Measurements from ENCODE around the gene CDKAL1.
A peak's percentile ranks its signal among the peaks of the same experiment; 100 is the strongest.
"Not testable (repeated sequence)": the region's sequence is repeated elsewhere in the genome, so short reads cannot be mapped to it uniquely, and the experiment has no call there.

Gene CDKAL1

DNA sequence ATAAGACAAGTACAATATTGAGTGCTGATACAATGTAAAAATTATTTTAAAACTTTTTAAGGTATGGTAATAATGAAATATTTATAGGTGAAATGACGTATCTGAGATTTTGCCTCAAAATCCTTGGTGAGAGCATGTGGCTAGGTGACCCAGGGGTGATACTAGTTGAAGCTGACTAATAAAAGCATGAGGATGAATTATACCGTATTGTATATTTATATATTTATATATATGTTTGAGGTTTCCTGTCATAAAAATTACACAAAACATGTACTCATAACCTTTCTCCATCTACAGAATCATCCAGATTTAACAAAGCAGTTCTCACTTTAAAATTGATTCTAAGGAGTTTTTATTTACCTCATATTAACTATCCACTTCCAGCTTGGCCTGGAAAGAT is 358.1 kb downstream of the CDKAL1 start:
- DNase-seq: no peak

DNA sequence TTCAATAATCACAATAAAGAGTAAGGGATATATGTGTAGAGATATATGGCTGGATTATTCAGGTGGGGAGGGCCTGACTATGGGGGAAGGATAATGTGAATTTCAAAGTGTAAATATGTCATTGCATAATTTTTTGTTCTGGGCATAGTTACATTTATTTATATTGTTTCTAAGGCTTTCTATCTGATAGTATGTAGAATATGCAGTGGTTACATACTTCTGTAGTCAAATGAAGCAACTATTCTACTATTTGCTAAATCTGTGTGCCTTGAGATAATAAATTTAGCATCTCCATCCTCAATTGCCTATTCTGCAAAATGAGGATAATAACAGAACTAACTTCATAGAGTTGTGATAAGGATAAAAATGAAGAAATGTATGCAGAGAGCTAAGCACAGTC is 359.2 kb downstream of the CDKAL1 start:
- no peak for DNase-seq

DNA sequence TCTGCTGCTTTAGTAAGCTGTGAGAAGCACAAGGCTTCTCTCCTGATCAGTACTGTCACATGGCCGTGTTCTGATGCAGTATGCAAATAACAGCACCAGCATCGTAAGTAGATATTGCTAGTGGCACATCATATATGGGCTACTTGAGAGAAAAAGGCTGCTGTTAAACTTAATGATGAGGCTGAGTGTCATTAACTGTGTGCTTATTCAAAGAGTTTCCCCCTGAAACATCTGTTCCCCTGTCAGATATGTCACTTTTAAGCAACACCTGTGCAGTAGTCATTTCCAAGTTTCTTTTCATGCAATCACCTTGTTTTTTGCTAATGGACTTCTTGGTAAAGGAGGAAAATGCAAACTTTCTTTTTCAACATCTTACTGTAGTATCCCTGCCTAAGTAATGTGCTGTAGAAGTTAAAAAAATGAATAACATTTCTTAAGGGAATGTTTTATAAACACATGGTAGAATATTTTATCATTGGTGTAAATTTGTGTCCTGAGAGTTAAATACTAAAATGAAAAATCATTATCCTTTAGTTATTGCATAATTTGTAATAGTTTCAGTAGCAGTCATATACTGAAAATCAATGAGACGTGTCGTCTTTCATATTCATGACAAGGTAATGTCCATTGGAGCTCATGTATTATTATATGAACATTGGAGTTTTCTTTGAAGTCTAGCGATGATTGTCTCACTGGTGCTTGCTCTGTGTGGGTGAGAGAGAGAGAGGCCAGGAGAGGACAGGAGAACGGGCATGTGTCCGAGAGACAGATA is 366.3 kb downstream of the CDKAL1 start:
- DNase-seq: no peak

DNA sequence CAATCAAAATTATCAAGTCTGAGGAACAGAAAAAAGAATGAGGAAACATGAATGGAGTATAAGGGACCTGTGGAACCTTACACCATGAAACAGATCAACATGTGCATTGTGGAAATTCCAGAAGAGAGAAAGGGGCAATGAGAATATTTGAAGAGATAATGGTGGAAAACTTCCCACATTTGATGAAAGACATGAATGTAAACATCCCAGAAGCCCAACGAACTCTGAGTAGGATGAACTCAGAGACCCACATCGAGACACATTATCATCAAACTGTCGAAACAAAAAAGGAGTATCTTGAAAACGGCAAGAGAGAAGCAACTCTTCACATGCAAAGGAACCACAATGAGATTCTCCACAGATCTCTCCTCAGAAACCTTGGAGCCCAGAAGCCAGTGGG is 371.1 kb downstream of the CDKAL1 start:
- no peak for DNase-seq

DNA sequence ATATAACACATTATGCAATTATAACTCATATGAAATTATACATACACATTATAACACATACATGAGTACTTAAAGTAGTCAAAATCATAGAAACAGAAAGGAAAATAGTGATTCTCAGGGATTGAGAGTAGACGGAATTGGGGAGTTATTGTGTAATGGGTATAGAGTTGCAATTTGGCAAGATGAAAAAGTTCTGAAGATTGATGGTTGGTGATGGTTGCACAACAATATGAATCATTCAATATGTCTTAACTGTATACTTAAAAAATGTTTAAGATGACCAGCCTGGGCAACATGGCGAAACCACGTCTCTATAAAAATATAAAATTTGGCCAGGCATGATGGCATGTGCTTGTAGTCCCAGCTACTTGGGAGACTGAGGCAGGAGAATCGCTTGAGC is 372.7 kb downstream of the CDKAL1 start:
- DNase-seq: no peak

DNA sequence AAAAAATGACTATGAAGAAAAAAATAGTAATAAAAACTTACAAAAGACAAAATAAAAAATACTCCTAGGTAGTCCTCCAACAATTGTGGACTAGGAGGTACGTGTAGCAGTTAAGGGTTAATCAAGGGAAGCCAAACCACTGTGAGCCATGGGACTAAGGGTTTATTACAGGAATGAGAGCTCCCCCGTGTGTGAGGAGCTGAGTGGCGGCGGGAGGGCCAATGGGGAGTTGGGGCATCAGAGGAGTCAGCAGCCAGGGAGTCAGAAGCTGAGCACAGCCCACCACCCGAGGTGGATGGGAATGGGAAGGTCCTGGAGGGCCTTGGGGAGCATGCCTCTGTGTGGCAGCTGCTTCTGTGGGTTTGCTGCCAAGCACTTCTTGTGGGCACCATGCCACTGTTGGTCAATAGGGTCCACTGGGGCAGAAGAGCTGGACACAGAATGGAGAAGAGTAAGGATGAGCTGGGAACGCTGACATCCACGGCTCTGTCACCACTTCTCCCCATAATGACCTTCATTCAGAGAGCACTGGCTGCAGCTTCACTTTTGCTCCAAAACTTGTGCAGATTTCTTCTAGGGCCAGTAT is 373.3 kb downstream of the CDKAL1 start:
- no peak for DNase-seq

DNA sequence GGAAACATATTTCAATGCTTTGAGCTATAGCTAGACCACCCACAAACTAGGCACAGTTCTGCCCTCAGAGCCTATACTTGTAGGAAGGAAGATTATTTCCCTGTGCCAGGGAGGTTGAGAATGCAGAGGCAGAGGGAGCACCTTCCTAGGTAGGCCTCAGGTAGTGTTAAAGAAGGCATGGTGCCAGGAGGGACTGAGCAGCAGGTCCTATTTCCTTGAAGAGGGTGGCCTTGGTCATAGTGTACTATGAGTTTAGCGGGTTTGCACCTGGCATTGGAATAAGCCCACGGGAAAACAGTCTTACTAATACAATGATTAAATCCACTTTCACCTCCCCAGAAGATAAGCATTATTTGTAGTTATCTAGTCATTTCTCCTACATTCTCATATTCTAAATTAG is 375.4 kb downstream of the CDKAL1 start:
- DNase-seq: no peak

DNA sequence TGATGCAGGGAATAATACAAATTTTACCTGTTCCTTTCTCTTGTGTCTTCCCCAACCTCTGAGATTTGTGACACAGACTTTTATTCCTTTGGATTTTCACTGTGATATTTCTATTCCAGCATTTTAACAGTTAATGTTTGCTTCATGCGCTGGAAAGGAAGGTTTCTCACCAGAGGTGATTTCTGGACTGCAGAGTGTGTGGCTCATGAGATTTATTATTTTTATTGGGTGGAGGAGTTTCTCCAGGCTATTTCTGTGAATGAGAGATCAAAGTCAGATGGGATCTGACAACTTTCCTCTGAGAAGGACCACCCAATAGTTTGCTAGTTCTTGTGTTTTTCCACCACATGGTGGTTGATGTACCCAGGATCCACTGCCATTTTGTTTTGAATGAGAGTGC is 377.5 kb downstream of the CDKAL1 start:
- DNase-seq: no peak

DNA sequence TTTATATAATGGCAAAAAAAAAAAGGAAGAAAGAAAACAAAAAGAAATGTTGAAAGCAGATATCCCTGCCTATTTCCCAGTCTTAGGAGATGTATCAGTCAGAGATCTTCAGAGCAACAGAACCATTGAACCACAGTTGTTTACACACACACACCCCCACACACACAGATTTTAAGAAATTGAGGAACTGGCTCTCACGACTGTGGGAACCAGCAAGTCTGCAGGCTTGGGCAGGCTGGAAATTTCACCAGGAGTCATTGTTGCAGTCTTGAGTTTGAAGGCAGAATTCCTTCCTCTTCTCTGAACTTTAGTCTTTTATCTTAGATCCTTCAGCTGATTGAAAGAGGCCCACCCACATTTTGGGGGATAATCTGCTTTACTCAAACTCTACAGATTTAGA is 380.9 kb downstream of the CDKAL1 start:
- peak; percentile 58 for DNase-seq

DNA sequence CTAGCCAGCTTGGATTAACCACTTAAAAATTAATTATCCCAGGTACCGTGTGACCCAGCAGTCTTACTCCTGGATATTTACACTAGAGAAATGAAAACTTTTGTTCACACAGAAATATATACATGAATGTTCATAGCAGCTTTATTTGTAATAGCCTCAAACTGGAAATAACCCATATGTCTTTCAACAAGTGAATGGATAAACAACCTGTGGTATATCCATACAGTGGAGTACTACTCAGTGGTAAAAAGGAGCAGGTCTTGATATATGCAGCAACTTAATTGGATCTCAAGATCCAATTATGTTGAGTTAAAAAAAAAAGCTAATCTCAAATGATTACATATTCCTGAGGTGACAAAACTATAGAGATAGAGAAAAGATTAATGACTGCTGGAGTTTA is 381.4 kb downstream of the CDKAL1 start:
- DNase-seq: peak; percentile 14

DNA sequence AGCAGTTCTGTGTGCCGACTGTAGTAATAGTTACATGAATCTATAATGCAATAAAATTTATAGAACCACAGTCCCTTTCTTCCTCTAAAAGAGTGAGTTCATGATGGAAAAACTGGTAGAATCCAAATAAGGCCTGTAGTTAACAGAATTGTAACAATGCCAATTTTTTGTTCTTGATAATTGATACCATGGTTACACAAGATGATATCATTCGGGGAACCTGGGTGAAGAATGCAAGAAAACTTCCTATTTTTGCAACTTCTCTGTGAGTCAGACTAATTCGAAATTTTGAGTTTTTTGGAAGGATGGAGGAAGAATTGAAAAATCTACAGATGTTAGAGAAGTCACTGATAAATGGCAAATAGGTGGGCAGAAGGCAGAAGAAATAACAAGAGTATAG is 381.8 kb downstream of the CDKAL1 start:
- DNase-seq: peak; percentile 15

DNA sequence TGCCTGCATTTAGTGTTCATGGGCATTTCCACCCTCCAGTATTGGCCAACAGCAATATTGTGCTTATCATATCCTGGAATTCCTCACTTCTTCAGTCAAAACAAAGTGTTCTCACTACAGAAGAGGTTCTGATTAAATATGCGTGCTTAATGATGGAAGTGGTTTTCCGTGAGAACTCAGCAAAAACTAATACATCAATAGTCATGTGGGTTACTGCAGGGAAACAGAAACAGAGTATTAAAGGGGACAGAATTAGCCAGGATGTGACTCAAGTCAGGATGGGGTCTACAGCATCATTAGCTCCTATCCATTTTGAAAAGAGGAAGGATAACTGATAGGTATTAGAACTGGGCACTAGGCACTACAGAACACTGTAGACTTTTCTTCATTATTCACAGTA is 384.6 kb downstream of the CDKAL1 start:
- DNase-seq: no peak

DNA sequence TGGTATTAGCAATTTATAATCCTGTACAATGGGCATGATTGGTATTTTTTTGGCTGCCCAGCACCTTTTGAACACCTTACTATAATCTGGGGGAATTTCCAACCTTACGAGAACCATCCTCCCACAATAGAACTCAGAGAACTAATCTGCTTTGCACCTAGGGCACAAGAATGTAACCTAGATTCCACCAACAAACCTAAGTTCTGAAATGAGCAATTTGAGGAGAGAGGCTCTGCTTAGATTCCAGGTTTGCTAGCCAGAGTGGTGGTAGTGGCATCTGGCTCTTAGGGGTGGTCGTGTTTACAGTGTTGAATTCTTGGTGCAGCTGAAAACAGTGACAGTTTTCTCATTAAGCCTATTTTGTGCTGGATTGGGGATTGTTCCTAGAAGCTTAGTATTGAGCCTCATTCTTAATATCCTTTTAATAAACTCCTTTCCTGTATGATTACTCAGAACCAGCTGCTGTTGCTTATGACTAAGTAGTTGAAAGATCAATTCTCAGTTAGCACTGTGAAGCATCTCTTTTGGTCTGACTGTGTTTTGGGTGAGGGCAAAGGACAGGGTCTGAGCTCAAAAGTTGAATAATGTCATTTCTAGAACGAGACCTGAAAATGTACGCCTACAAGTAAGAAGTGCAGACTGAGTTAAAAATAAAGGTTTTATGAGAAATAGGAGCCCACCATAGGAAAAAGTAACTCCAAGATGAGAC is 385.6 kb downstream of the CDKAL1 start:
- no peak for DNase-seq

DNA sequence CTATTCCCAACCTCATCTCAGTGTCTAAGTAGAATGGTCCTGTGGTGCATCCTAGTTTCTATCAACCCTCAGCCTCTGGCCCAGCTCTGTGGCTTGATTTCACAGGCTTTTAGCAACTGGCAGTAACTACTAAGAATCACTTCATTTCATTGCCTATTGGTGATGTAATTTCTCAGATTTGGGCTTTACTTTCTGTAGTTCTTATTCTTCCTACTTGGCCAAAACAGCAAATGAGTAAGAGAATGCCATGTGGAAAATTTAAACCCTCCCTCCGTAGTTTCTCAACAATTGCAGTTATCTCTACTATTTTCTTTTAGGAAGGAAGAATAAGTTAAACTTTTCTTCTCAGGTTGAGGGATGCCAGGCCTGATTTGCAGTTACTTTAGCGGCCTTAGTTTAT is 387.3 kb downstream of the CDKAL1 start:
- no peak for DNase-seq

DNA sequence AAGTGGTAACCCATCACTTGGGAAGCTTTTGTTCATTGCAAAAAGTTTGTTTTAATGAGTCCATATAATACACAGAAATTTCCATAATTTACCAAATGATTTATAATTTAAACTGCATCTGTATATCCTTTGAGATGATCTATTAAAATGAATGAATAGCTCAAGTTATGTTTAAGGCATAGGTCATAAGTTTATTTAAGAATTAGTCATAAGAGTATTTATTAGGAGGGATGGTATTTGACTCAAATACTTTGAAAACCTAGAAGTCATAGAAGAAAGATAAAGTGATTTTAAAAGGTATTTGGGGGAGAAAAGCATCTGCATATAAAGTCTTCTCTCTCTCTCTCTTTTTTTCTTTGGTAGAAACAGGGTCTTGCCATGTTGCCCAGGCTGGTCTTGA is 388.5 kb downstream of the CDKAL1 start:
- no peak for DNase-seq

DNA sequence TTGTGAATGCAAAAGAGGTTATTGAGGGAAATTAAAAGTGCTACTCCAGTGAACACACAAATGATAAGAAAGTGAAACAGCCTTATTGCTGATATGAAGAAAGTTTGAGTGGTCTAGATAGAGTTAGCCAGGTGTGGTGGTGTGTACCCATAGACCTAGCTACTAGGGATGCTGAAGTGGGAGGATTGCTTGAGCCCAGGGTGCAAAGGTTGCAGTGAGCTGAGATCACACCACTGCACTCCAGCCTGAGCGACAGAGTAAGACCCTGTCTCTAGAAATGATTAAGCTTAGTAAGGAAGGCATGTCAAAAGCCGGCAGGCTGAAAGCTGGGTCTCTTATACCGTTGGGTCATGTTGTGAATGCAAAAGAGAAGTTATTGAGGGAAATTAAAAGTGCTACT is 389.8 kb downstream of the CDKAL1 start:
- DNase-seq: not testable (repeated sequence)

DNA sequence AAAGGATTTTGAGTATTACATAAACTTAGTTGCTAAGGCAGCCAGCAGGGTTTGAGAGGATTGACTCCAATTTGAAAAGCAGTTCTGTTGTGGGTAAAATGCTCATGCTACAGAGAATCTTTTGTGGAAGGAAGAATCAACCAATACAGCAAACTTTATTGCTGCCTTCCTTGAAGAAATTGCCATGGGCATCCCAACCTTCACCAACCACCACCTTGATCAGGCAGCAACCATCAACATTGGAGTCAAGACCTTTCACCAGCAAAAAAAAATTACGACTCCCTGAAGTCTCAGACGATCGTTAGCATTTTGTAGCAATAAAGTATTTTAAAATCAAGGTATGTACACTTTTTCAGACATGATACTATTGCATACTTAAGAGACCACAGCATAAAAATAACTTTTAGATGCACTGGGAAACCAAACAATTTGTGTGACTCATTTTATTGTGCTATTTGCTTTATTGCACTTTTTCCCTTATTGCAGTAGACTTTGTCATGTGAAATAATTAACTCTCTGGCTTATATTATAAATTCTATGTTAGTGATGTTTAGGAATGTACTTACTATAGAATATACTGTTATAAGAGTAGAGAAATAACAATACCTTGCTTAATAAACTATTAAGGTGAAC is 390.8 kb downstream of the CDKAL1 start:
- DNase-seq: no peak

DNA sequence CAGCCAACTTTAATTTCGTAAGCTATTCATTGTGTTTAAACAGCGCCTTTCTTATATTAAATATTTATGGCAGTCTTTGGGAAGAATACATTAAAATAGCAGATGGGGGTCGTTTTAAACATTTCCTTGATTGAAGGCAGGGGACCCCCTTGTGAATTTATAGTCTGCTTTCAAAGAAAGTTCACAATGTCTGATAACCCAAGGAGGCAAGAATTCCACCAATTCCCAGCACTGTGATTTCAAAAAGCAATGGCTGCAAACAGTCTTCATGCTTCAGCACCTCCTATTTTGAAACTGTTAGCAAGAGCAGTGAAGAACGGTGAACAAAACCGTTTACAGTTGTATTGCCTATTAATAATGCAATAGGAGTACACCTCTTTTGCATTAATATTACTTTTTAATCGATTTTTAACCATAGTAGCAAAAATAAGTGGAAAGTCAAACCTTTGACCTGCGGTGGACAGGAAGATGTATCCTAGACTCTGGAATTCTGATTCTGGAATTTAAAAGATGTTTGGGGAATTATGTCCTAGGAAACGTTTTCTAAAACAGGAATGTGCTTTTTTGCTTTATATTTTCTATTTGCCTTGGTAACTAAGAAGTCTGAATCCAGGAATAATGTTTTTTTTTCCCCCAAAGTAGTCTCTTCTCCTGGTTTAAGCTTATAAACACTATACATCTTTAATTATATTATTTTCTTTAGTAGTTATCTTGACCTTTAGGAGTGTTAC is 393.0 kb downstream of the CDKAL1 start:
- no peak for DNase-seq

DNA sequence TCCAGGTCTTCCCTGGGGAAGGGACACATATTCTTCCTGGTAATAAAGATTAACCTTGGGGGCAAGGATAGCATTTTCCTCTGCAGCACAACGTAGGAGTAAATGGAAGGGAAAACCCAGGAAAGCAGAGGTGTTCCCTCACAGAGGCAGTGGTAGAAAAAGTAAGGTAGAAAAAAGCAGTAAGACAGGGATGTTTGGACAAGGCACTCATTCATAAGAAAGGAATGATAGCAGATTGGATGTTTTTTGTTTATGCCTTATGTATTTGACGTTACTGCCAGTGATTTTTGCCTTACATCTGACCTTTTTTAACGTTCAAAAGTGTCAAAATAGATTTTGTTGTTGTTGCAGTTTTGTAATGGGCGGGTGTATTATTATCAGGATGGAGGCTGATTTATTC is 395.0 kb downstream of the CDKAL1 start:
- DNase-seq: no peak

DNA sequence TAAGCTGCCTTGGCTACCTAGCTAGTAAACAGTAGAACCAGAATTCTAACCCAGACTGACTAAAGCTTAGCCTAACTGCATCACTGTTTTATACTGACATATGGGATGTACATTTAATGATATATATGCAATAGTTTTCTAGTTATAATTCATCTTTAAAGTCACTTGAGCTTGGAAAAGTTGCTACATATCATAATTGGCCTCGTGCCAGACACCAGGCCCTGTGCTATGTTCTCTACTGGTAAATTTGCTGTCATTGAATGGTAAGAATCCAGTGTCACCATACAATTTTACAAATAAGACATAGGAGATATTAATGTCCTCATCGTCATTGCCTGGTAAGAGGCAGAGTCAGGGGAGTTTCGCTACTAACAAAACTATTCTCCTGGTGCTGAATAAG is 396.8 kb downstream of the CDKAL1 start:
- peak; percentile 23 for DNase-seq

DNA sequence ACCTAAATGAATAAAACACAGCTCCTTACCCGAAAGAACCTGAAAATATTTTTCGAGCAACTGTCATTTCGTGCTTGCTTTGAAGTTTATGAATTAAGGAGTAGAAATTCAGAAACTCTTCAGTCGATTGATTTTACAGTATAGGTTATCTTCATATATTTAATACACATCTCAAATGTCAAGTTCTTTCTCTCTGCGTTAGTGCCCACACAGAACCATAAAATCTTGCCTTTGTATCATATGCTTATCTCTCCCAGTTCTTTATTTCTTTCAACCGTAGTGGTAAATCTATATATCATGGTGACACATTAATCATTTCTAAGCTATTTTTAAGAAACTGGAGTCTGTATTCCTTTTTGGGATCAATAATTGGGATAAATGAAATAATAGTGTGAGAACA is 397.5 kb downstream of the CDKAL1 start:
- no peak for DNase-seq

DNA sequence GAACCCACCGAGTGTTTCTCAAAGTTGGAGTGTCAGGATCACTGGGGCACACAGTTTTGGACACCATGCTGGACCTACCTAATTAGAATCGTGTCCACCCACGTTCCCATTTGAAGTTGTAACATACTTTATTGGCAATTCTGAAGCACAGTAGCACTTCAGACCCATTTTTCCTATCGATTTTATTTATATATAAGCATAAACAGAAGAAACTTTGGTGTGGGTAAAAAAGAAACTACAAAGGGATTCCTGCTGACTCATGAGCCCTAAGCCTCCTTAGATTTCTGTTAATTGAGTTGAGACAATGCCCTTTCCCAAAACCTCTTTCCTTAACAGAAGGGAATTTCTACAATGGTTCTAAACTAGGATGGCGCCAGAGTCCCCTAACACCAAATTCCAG is 398.0 kb downstream of the CDKAL1 start:
- peak; percentile 45 for DNase-seq
